Peyer's patch (tissue), 4 donors: ENCODE results near the gene N4BP3. TPM values are rescaled to one million over a fixed set of nuclear protein-coding genes. Genes with fewer than 3 reads are reported as not detected.
A peak's percentile ranks its signal among the peaks of the same experiment; 100 is the strongest.

Experiments used
- DNase-seq, 3 donors: peaks; one replicate each; pipeline ENCODE4 v3.0.0-alpha.2; 2017 to 2019
- H3K27ac ChIP-seq, 4 donors: fragments of 200-600 bp; sonication (generic); one replicate each; pipeline ENCODE4 v1.5.1; 2016 to 2019
- H3K27me3 ChIP-seq, 2 donors: fragments of 200-600 bp; sonication (generic); one replicate each; pipeline ENCODE4 v1.5.1; 2019
- H3K36me3 ChIP-seq, 3 donors: fragments of 200-600 bp; sonication (generic); one replicate each; pipeline ENCODE4 v1.5.1; 2016 to 2019
- H3K4me1 ChIP-seq, 4 donors: fragments of 200-600 bp; sonication (generic); one replicate each; pipeline ENCODE4 v1.5.1; 2016 to 2019
- H3K4me3 ChIP-seq, 4 donors: fragments of 200-600 bp; sonication (generic); 1 replicate in 3 of 4; 2 replicates in 1 of 4; pipeline ENCODE4 v1.5.1; 2016 to 2019; ENCODE audit warnings: mild to moderate bottlenecking in 1 of 4
- H3K9me3 ChIP-seq, 4 donors: fragments of 200-600 bp; sonication (generic); one replicate each; pipeline ENCODE4 v1.5.1; 2016 to 2019; ENCODE audit warnings: mild to moderate bottlenecking in 1 of 4
- CTCF ChIP-seq, 6 experiments: fragments of 450-650 bp in 4 of 6; fragments of 200-600 bp in 2 of 6; sonication (generic) in 1 of 6; IDR thresholded peaks; one replicate each; pipeline ENCODE4 v1.5.1; 2017 to 2019; ENCODE audit warnings: antibody characterized with exemption in 6 of 6, mild to moderate bottlenecking in 3 of 6, moderate library complexity in 1 of 6
- POLR2A ChIP-seq, 2 donors: fragments of 450-650 bp; IDR thresholded peaks; one replicate each; pipeline ENCODE4 v1.5.1; 2017; ENCODE audit warnings: antibody characterized with exemption in 2 of 2, mild to moderate bottlenecking in 2 of 2, moderate library complexity in 2 of 2
- total RNA-seq, 4 donors: library from RNA; depleted of rRNA; stranded (reverse); fragments of >200 nt; gene quantifications; one replicate each; pipeline ENCODE4 v1.1.0, GENCODE V29; 2016

The N4BP3 gene
- total RNA-seq, 4 donors from 2014 or later = 0.53 to 2.5 (median 1.1) TPM

GRCh38 chr5:178090856-178091255 lies 22.5 kb upstream of the N4BP3 start:
- no peak overlapping the region for H3K27ac ChIP-seq

GRCh38 chr5:178093134-178093533 lies 20.2 kb upstream of the N4BP3 start:
- TF ChIP-seq POLR2A (IDR thresholded peaks at IDR 0.05) (no peak), CTCF (IDR thresholded peaks at IDR 0.05) (no peak)
- Histone ChIP-seq H3K27me3 (no peaks in the 10 kb centered on the region), H3K9me3 (no peaks in the 10 kb centered on the region), H3K36me3 (no peaks in the 10 kb centered on the region), H3K4me1 (no peaks in the 10 kb centered on the region), H3K4me3 (no peak overlapping the region), H3K27ac (no peak overlapping the region)
- DNase-seq = no peak

More at GRCh38 chr5:178090856-178091255, 22.5 kb upstream of the N4BP3 start:
- TF ChIP-seq CTCF (IDR thresholded peaks at IDR 0.05) = no peak
- no peak for TF ChIP-seq POLR2A (IDR thresholded peaks at IDR 0.05)
- Histone ChIP-seq H3K9me3 (no peaks in the 10 kb centered on the region), H3K36me3 (no peaks in the 10 kb centered on the region), H3K4me1 (no peaks in the 10 kb centered on the region), H3K27me3 (no peaks in the 10 kb centered on the region), H3K4me3 (no peak overlapping the region)
- DNase-seq = no peak

GRCh38 chr5:178094345-178094744 lies 19.0 kb upstream of the N4BP3 start:
- no peak overlapping the region for H3K27ac ChIP-seq
- no peaks in the 10 kb centered on the region for H3K36me3 ChIP-seq
- no peaks in the 10 kb centered on the region for H3K9me3 ChIP-seq
- H3K4me3 ChIP-seq = no peak overlapping the region
- no peak for DNase-seq
- H3K4me1 ChIP-seq = no peaks in the 10 kb centered on the region
- no peaks in the 10 kb centered on the region for H3K27me3 ChIP-seq
- TF ChIP-seq POLR2A (IDR thresholded peaks at IDR 0.05) = no peak
- TF ChIP-seq CTCF (IDR thresholded peaks at IDR 0.05) = no peak

- no peaks in the 10 kb centered on the region for H3K36me3 ChIP-seq
- TF ChIP-seq POLR2A (IDR thresholded peaks at IDR 0.05) (no peak), CTCF (IDR thresholded peaks at IDR 0.05) (no peak)
- DNase-seq = no peak
- no peaks in the 10 kb centered on the region for H3K27me3 ChIP-seq
- no peaks in the 10 kb centered on the region for H3K4me1 ChIP-seq
- H3K27ac ChIP-seq = no peak overlapping the region
- H3K9me3 ChIP-seq = no peaks in the 10 kb centered on the region
- no peak overlapping the region for H3K4me3 ChIP-seq
These were observed 14.6 kb upstream of the N4BP3 start for GRCh38 chr5:178098685-178099084.

GRCh38 chr5:178103612-178104011 lies 9.7 kb upstream of the N4BP3 start:
- Histone ChIP-seq H3K4me1 (peaks cover 0 to 5% (median 0%) of the 10 kb centered on the region in 4 donors), H3K36me3 (no peaks in the 10 kb centered on the region), H3K27me3 (no peaks in the 10 kb centered on the region), H3K4me3 (no peak overlapping the region), H3K27ac (no peak overlapping the region), H3K9me3 (no peaks in the 10 kb centered on the region)
- DNase-seq = no peak
- TF ChIP-seq CTCF (IDR thresholded peaks at IDR 0.05) = no peak
- TF ChIP-seq POLR2A (IDR thresholded peaks at IDR 0.05) = no peak

GRCh38 chr5:178104492-178104891 lies 8.8 kb upstream of the N4BP3 start:
- Histone ChIP-seq H3K4me1 (peaks cover 0 to 5% (median 0%) of the 10 kb centered on the region in 4 donors), H3K9me3 (no peaks in the 10 kb centered on the region), H3K4me3 (no peak overlapping the region), H3K36me3 (no peaks in the 10 kb centered on the region), H3K27ac (no peak overlapping the region), H3K27me3 (no peaks in the 10 kb centered on the region)
- DNase-seq = peak in 1 of 3 donors; percentile 67
- no peak for TF ChIP-seq CTCF (IDR thresholded peaks at IDR 0.05)
- no peak for TF ChIP-seq POLR2A (IDR thresholded peaks at IDR 0.05)
